Parietal lobe (tissue), 1 donor: ENCODE results near the gene CD74. TPM values are rescaled to one million over a fixed set of nuclear protein-coding genes. Genes with fewer than 3 reads are reported as not detected.

Source experiments
- total RNA-seq: library from RNA; depleted of rRNA; stranded (reverse); fragments of >200 nt; gene quantifications from one replicate; pipeline ENCODE4 v1.2.3, GENCODE V29; 2014

CD74 gene
- 2.2 TPM for total RNA-seq

GRCh38 chr5:150412319-150413175, at the start of gene CD74:
Gene CD74 (minus strand): TSS chr5:150412910. CDS start chr5:150412749, 161 bp downstream.

DNA sequence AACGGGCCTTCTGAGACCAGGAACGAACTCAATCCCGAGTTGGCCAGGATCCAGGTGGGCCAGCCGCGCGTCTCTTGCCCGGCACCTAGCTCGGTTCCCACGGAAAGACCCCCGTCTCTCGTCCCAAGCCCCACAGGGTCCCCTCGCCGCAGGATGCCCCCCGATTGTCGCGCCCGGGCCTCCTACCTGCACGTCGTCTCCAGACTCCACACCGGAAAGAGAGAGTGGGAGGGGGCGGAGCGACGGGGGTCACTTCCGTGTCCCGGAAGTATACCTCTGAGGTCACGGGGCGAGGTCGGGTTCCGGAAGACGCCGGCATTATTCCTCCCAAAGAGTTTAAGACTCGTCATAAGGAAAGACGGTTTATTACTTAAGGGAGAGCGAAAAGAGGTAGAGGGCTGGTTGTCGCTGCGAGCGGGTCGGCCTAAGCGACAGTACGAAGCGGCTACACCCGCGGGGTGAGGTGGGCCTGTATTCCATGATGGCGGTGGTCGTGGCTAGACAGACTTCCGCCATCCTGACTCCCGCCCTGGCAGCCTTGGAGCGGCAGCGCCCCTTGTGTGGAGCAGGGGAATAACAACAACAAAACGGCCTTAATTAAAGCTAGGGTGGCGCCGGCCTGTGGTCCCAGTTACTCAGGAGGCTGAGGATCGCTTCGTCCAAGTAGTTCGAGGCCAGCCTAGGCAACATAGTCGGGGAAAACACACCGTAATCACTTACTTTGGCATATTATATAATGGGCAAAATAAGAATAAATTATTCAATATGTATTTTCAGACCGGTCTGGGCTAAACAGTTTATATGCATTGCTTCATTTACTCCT, 37.0 kb upstream of the CD74 start, which contains the start of gene RPS14:
RPS14 (minus strand) TSS at position 223 of the 823 bp plus-strand sequence. CDS start 2,006 bp downstream, outside the sequence.

GRCh38 chr5:150357326-150358260, 55.1 kb downstream of the CD74 start, which contains the start of gene TCOF1:
Gene TCOF1 (plus strand): TSS chr5:150357697. CDS start chr5:150357747, 50 bp downstream.

Other genes starting within 250 kb of the CD74 start
- gene CDX1, start 246.1 kb downstream of the CD74 start, total RNA-seq: not detected
- 1.9 TPM for gene SLC6A7, start 222.8 kb downstream of the CD74 start, total RNA-seq
- 13.8 TPM for gene CAMK2A, start 123.1 kb downstream of the CD74 start, total RNA-seq
- not detected for gene ARSI, start 110.0 kb downstream of the CD74 start, total RNA-seq
- 24.7 TPM for gene TCOF1, start 55.2 kb downstream of the CD74 start, total RNA-seq
- gene RPS14, start 36.8 kb upstream of the CD74 start, total RNA-seq: 2,317 TPM
- gene NDST1, start 95.2 kb upstream of the CD74 start, total RNA-seq: 32.9 TPM
- gene SYNPO, start 227.8 kb upstream of the CD74 start, total RNA-seq: 4.4 TPM
- 2.2 TPM for gene MYOZ3, start 248.3 kb upstream of the CD74 start, total RNA-seq